Suprapubic skin (tissue), 4 donors: ENCODE data around the gene SDHAF1.

Experiments used
- CTCF ChIP-seq, 2 donors: fragments of 200-600 bp in 1 of 2; fragments of 450-650 bp in 1 of 2; sonication (generic) in 1 of 2; IDR thresholded peaks; one replicate each; pipeline ENCODE4 v1.5.1; 2016 to 2019; ENCODE audit warnings: antibody characterized with exemption in 2 of 2, mild to moderate bottlenecking in 1 of 2, moderate library complexity in 1 of 2
- EP300 ChIP-seq: sonication (generic); formaldehyde crosslinking; IDR thresholded peaks from one replicate; pipeline ENCODE4 v1.6.1; 2017; ENCODE audit warnings: antibody characterized with exemption
- POLR2A ChIP-seq, 2 donors: fragments of 450-650 bp; IDR thresholded peaks; one replicate each; pipeline ENCODE4 v1.6.1; 2017; ENCODE audit warnings: antibody characterized with exemption in 2 of 2, mild to moderate bottlenecking in 2 of 2, moderate library complexity in 2 of 2
- POLR2AphosphoS5 ChIP-seq, 3 donors: sonication (generic); formaldehyde crosslinking; IDR thresholded peaks; one replicate each; pipeline ENCODE4 v1.6.1; 2017; ENCODE audit warnings: antibody characterized with exemption in 3 of 3

- TF ChIP-seq CTCF (IDR thresholded peaks at IDR 0.05) (no peak), POLR2A (IDR thresholded peaks at IDR 0.05) (no peak), POLR2AphosphoS5 (IDR thresholded peaks at IDR 0.05) (no peak), EP300 (no peak)
Measured at GRCh38 chr19:36032251-36033104, 37.5 kb downstream of the SDHAF1 start, which contains the start of gene CLIP3.
